ENCODE results near the gene KCNA1. TPM values are rescaled to one million over a fixed set of nuclear protein-coding genes. Genes with fewer than 3 reads are reported as not detected.

The KCNA1 gene
- total RNA-seq, 1 donor from 2014 or later: 0.62 TPM

- Mint-ChIP-seq H3K4me3 (ENCODE audit: unreplicated experiment) (no peak overlapping the region), H3K27me3 (ENCODE audit: unreplicated experiment) (peaks cover 8% of the 10 kb centered on the region), H3K27ac (ENCODE audit: unreplicated experiment) (no peak overlapping the region), H3K4me1 (ENCODE audit: unreplicated experiment) (peaks cover 4% of the 10 kb centered on the region), H3K36me3 (ENCODE audit: low read depth, unreplicated experiment) (no peaks in the 10 kb centered on the region), H3K9me3 (ENCODE audit: unreplicated experiment) (no peaks in the 10 kb centered on the region)
- TF ChIP-seq CTCF (IDR thresholded peaks at IDR 0.05; ENCODE audit: unreplicated experiment): no peak
- no peak for DNase-seq (ENCODE audit: low spot score)
Observed at GRCh38 chr12:4957761-4958160, 48.1 kb downstream of the KCNA1 start.

- Mint-ChIP-seq H3K4me3 (ENCODE audit: unreplicated experiment) (no peak overlapping the region), H3K4me1 (ENCODE audit: unreplicated experiment) (peaks cover 4% of the 10 kb centered on the region), H3K27ac (ENCODE audit: unreplicated experiment) (no peak overlapping the region), H3K9me3 (ENCODE audit: unreplicated experiment) (no peaks in the 10 kb centered on the region), H3K36me3 (ENCODE audit: low read depth, unreplicated experiment) (no peaks in the 10 kb centered on the region), H3K27me3 (ENCODE audit: unreplicated experiment) (peaks cover 8% of the 10 kb centered on the region)
- no peak for TF ChIP-seq CTCF (IDR thresholded peaks at IDR 0.05; ENCODE audit: unreplicated experiment)
- DNase-seq (ENCODE audit: low spot score): no peak
Observed at GRCh38 chr12:4958697-4959375, 49.1 kb downstream of the KCNA1 start.

- Mint-ChIP-seq H3K9me3 (ENCODE audit: unreplicated experiment) (no peaks in the 10 kb centered on the region), H3K27me3 (ENCODE audit: unreplicated experiment) (peaks cover 8% of the 10 kb centered on the region), H3K4me3 (ENCODE audit: unreplicated experiment) (no peak overlapping the region), H3K4me1 (ENCODE audit: unreplicated experiment) (peaks cover 3% of the 10 kb centered on the region), H3K27ac (ENCODE audit: unreplicated experiment) (no peak overlapping the region), H3K36me3 (ENCODE audit: low read depth, unreplicated experiment) (no peaks in the 10 kb centered on the region)
- TF ChIP-seq CTCF (IDR thresholded peaks at IDR 0.05; ENCODE audit: unreplicated experiment): no peak
- DNase-seq (ENCODE audit: low spot score): no peak
Observed at GRCh38 chr12:4959381-4959780, 49.7 kb downstream of the KCNA1 start.

- TF ChIP-seq CTCF (IDR thresholded peaks at IDR 0.05; ENCODE audit: unreplicated experiment): no peak
- Mint-ChIP-seq H3K4me1 (ENCODE audit: unreplicated experiment) (no peaks in the 10 kb centered on the region), H3K27ac (ENCODE audit: unreplicated experiment) (no peak overlapping the region), H3K36me3 (ENCODE audit: low read depth, unreplicated experiment) (no peaks in the 10 kb centered on the region), H3K27me3 (ENCODE audit: unreplicated experiment) (peaks cover 4% of the 10 kb centered on the region), H3K9me3 (ENCODE audit: unreplicated experiment) (no peaks in the 10 kb centered on the region), H3K4me3 (ENCODE audit: unreplicated experiment) (no peak overlapping the region)
- DNase-seq (ENCODE audit: low spot score): no peak
Observed at GRCh38 chr12:4960030-4960429, 50.3 kb downstream of the KCNA1 start.

- H3K36me3 Mint-ChIP-seq (ENCODE audit: low read depth, unreplicated experiment): no peaks in the 10 kb centered on the region
- H3K4me3 Mint-ChIP-seq (ENCODE audit: unreplicated experiment): no peak overlapping the region
- no peaks in the 10 kb centered on the region for H3K4me1 Mint-ChIP-seq (ENCODE audit: unreplicated experiment)
- no peak for TF ChIP-seq CTCF (IDR thresholded peaks at IDR 0.05; ENCODE audit: unreplicated experiment)
- no peaks in the 10 kb centered on the region for H3K9me3 Mint-ChIP-seq (ENCODE audit: unreplicated experiment)
- H3K27ac Mint-ChIP-seq (ENCODE audit: unreplicated experiment): no peak overlapping the region
- DNase-seq (ENCODE audit: low spot score): no peak
- peaks cover 4% of the 10 kb centered on the region for H3K27me3 Mint-ChIP-seq (ENCODE audit: unreplicated experiment)
Observed at GRCh38 chr12:4960547-4960946, 50.8 kb downstream of the KCNA1 start.
